Ascending aorta (tissue), 2 donors: Measurements from ENCODE around the gene WDR33. TPM values are rescaled to one million over a fixed set of nuclear protein-coding genes. Genes with fewer than 3 reads are reported as not detected.

Experiments used
- DNase-seq, 2 donors: peaks; one replicate each; pipeline ENCODE4 v3.0.0-alpha.2; 2019; ENCODE audit warnings: low spot score in 2 of 2
- H3K27ac ChIP-seq, 2 donors: fragments of 200-600 bp; sonication (generic); one replicate each; pipeline ENCODE4 v1.5.1; 2016 to 2017; ENCODE audit warnings: mild to moderate bottlenecking in 1 of 2
- H3K27me3 ChIP-seq: fragments of 200-600 bp; sonication (generic); one replicate; pipeline ENCODE4 v1.5.1; 2017
- H3K36me3 ChIP-seq, 2 donors: fragments of 200-600 bp; sonication (generic); one replicate each; pipeline ENCODE4 v1.5.1; 2016
- H3K4me1 ChIP-seq, 2 donors: fragments of 200-600 bp; sonication (generic); one replicate each; pipeline ENCODE4 v1.5.1; 2016 to 2017; ENCODE audit warnings: mild to moderate bottlenecking in 1 of 2
- H3K4me3 ChIP-seq, 2 donors: fragments of 200-600 bp; sonication (generic); one replicate each; pipeline ENCODE4 v1.5.1; 2016 to 2017; ENCODE audit warnings: mild to moderate bottlenecking in 1 of 2
- H3K9me3 ChIP-seq, 2 donors: fragments of 200-600 bp; sonication (generic); one replicate each; pipeline ENCODE4 v1.5.1; 2016
- CTCF ChIP-seq, 3 experiments: fragments of 200-600 bp in 2 of 3; fragments of 450-650 bp in 1 of 3; sonication (generic) in 2 of 3; IDR thresholded peaks; one replicate each; pipeline ENCODE4 v1.5.1; 2016 to 2019; ENCODE audit warnings: antibody characterized with exemption in 3 of 3, mild to moderate bottlenecking in 1 of 3, moderate library complexity in 1 of 3
- intact Hi-C: fragments of 100-400 bp; cut with DNase I; formaldehyde crosslinking; loops from one replicate; pipeline ENCODE4 v1.15.1; 2023
- total RNA-seq: library from RNA; depleted of rRNA; stranded (reverse); fragments of >200 nt; gene quantifications from one replicate; pipeline ENCODE4 v1.1.0, GENCODE V29; 2016

WDR33 gene
- total RNA-seq, 1 donor from 2014 or later, result 13.9 TPM

- no peaks in the 10 kb centered on the region for H3K27me3 ChIP-seq
- no peak overlapping the region for H3K4me3 ChIP-seq
- intact Hi-C loops, result loop anchor here (10.0 kb wide), 1 partner anchor 172 kb away; the partner anchor contains the start of gene SAP130
- no peak for DNase-seq
- peaks cover 0 to 9% of the 10 kb centered on the region in 2 donors for H3K4me1 ChIP-seq
- no peaks in the 10 kb centered on the region for H3K9me3 ChIP-seq
- H3K27ac ChIP-seq, result no peak overlapping the region
- TF ChIP-seq CTCF (IDR thresholded peaks at IDR 0.05), result no peak
- peaks cover 9 to 55% of the 10 kb centered on the region in 2 donors for H3K36me3 ChIP-seq
Measured at GRCh38 chr2:127852388-127852787, 41.4 kb upstream of the WDR33 start.

GRCh38 chr2:127847931-127848330, 37.0 kb upstream of the WDR33 start:
- intact Hi-C loops, result no loop called here
- Histone ChIP-seq H3K9me3 (no peaks in the 10 kb centered on the region), H3K4me3 (no peak overlapping the region), H3K27ac (no peak overlapping the region), H3K36me3 (peaks cover 22 to 81% of the 10 kb centered on the region in 2 donors), H3K4me1 (no peaks in the 10 kb centered on the region), H3K27me3 (no peaks in the 10 kb centered on the region)
- no peak for DNase-seq
- no peak for TF ChIP-seq CTCF (IDR thresholded peaks at IDR 0.05)

GRCh38 chr2:127844973-127845372, 34.0 kb upstream of the WDR33 start:
- no peaks in the 10 kb centered on the region for H3K9me3 ChIP-seq
- H3K4me1 ChIP-seq, result no peaks in the 10 kb centered on the region
- intact Hi-C loops, result no loop called here
- no peak for DNase-seq
- H3K27ac ChIP-seq, result no peak overlapping the region
- TF ChIP-seq CTCF (IDR thresholded peaks at IDR 0.05), result no peak
- no peaks in the 10 kb centered on the region for H3K27me3 ChIP-seq
- peaks cover 22 to 53% of the 10 kb centered on the region in 2 donors for H3K36me3 ChIP-seq
- no peak overlapping the region for H3K4me3 ChIP-seq

- no peak for TF ChIP-seq CTCF (IDR thresholded peaks at IDR 0.05)
- Histone ChIP-seq H3K27ac (no peak overlapping the region), H3K4me3 (no peak overlapping the region), H3K27me3 (no peaks in the 10 kb centered on the region), H3K9me3 (no peaks in the 10 kb centered on the region), H3K4me1 (no peaks in the 10 kb centered on the region), H3K36me3 (peaks cover 22 to 40% of the 10 kb centered on the region in 2 donors)
- no peak for DNase-seq
- intact Hi-C loops, result no loop called here
Measured at GRCh38 chr2:127843677-127844076, 32.7 kb upstream of the WDR33 start.

- no peak for DNase-seq
- H3K36me3 ChIP-seq, result peaks cover 5 to 19% of the 10 kb centered on the region in 2 donors
- H3K27me3 ChIP-seq, result no peaks in the 10 kb centered on the region
- no peak overlapping the region for H3K27ac ChIP-seq
- intact Hi-C loops, result no loop called here
- no peak for TF ChIP-seq CTCF (IDR thresholded peaks at IDR 0.05)
- H3K9me3 ChIP-seq, result no peaks in the 10 kb centered on the region
- H3K4me1 ChIP-seq, result no peaks in the 10 kb centered on the region
- no peak overlapping the region for H3K4me3 ChIP-seq
Measured at GRCh38 chr2:127841466-127842178, 30.7 kb upstream of the WDR33 start.
